Myocyte (in vitro differentiated cells): Measurements from ENCODE around the gene MAVS. TPM values are rescaled to one million over a fixed set of nuclear protein-coding genes. Genes with fewer than 3 reads are reported as not detected.
A peak's percentile ranks its signal among the peaks of the same experiment; 100 is the strongest.
"Not testable (repeated sequence)": the region's sequence is repeated elsewhere in the genome, so short reads cannot be mapped to it uniquely, and the experiment has no call there.

Source experiments
- DNase-seq: peaks from one replicate; pipeline ENCODE4 v3.0.0-alpha.2; 2012; ENCODE audit warnings: low read depth
- microRNA counts: library from miRNA; unstranded; fragments of <30 nt; microRNA quantifications from one replicate; lab custom pipeline; 2016
- microRNA-seq: library from miRNA; unstranded; fragments of <30 nt; microRNA quantifications from one replicate; pipeline ENCODE4, GENCODE V29; 2016
- total RNA-seq: library from RNA; depleted of rRNA; stranded (reverse); fragments of >200 nt; gene quantifications from 2 replicates; pipeline ENCODE4 v1.2.3, GENCODE V29; 2014

MAVS gene
- total RNA-seq, 1 donor from 2014 or later: 21.3 TPM

DNA sequence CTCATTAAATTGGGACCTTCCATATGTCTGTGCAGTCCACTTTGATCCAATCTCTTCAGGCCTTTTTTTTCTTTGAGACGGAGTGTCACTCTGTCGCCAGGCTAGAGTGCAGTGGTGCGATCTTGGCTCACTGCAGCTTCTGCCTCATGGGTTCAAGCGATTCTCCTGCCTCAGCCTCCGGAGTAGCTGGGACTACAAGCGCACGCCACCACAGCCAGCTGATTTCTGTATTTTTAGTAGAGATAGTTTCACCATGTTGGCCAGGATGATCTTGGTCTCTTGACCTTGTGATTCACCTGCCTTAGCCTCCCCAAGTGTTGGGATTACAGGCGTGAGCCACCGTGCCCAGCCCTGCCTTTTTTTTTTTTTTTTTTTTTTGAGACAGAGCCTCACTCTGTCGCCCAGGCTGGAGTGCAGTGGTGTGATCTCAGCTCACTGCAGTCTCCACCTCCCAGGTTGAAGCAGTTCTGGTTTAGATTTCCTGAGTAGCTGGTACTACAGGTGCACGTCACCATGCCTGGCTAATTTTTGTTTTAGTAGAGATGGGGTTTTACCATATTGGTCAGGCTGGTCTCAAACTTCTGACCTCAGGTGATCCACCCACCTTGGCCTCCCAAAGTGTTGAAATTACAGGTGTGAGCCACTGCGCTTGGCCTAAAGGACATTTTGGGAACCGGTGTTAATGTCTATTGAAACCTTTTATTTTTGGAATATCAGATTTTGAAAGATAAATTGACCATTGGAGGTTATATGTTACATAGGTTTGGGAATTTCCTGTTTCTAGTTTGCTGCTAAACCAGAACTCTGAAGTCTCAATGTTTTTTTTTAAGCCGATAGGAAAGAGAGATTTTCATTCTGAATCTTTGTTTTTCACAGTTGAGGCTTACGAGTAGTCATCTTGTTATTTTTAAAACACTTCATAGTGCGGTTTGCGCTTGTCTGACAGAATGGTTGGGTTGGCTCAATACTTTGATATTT lies 60.4 kb downstream of the MAVS start:
- not testable (repeated sequence) for DNase-seq

DNA sequence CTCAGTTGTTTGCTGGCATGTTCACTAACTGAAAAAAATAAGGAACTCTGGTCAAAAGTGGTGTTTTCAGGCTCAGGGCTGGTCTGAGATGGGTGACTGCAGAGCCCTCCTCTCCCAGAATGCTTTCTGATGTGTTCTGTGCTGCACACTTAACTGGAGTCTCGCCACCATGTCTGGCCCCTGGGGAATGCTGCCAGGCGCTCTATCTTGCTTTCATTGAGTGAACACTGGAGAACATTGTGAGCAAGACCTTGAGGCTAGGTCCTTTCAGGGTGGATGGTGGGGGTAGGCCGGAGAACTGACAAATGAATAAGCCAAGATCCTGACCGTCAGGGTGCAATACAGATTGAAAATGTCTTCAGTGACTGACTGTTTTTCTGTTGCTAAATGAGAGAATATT lies 62.0 kb downstream of the MAVS start:
- DNase-seq: no peak

DNA sequence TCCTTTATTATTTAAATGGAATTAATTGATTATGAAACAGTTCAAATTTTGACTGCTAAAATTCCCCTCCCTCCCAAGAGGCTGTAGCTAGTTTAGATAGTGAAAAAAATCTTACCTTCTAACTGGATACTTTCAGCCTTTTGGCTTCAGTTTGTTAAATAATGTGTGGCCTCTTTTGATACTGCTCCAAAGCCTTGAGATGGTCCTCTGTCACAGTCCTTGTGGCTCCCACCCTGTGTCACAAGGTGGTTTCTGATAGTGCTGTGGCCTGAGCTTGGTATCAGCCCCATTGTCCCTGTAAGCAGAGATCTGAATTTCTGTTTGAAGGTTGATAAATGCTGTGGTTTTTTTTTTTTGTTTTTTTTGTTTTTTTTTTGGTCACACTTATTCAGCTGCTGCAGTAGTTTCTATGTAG lies 63.3 kb downstream of the MAVS start:
- no peak for DNase-seq

DNA sequence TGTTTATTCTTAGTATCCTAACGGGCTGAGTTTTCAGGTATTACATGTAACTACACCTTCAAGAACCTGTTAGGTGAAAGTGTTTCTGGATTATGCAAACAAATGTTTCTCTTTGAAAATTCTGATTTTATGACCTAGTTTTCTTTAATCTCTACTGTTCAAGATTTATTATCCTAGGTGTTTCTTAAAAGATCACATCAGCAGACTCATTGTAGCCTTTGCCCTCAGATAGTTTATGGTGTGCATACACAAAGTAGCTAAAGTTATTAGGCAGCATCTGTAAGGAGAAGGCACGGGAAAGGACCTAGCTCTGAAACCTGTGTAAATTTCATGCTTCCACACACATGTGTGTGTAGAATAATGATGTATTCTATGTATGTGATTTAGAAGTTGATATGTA lies 64.2 kb downstream of the MAVS start:
- DNase-seq: no peak

DNA sequence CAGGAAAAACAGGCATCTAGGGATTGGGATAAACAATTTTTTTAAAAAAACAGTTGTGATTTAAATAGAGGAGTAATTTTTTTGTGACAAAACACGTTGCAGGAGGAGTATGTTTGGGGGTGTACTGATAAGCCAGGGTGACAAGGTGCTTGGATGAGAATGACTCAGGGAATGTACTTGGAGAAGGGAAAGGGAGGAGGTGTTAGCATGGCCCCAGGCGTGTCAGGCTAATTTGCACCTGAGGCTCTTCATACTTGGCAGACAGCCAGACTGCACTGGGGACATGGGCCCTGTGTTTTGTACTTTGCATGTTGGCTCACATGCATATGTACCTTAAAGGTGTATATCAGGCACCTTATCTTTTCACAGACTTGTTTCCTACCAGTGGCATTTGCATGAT lies 65.3 kb downstream of the MAVS start:
- no peak for DNase-seq

DNA sequence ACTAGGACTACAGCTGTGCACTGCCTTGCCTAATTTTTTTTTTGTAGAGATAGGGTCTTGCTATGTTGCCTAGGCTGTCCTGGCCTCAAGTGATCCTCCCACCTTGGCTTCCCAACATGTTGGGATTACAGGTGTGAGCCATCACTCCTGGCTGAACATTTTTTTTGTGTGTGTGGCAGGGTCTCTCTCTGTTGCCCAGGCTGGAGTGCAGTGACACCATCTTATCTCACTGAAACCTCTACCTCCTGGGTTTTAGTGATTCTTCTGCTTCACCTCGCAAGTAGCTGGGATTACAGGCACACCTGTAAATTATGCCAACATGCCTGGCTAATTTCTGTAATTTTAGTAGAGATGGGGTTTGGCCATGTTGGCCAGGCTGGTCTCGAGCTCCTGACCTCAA lies 67.8 kb downstream of the MAVS start:
- DNase-seq: no peak

DNA sequence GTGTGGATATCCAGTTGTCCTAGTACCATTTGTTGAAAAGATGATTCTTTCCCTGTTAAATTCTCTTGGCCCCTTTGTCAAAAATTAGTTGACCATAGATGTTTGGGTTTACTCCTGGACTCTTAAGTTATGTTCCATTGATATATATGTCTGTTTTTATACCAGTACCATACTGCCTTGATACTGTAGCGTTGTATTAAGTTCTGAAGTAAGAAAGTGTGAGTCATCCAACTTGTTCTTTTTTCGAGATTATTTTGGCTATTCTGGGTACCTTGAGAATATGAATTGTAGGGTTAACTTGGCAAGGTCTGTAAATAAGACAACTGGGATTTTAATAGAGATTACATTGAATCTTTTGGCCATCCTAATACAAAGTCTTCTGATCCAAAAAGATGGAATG lies 69.1 kb downstream of the MAVS start:
- no peak for DNase-seq

DNA sequence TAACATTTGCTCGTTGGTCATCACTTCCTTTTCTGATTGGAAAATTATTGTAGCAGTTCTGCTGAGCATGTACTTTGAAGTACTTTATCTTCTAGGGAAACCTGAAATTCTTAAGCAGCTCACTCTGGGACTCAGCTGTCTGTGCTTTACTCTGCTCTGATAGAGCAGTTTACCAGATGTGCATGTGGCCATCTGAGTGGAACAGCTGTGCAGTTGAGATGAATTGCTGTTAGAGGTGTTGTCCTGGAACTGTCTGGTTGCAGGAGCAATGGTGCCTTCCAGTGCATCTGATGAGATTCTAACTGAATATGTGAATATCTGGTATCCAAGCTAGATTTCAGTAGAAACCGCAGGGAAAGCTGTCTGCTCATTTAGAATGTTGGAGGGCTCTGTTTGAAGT lies 69.7 kb downstream of the MAVS start:
- no peak for DNase-seq

DNA sequence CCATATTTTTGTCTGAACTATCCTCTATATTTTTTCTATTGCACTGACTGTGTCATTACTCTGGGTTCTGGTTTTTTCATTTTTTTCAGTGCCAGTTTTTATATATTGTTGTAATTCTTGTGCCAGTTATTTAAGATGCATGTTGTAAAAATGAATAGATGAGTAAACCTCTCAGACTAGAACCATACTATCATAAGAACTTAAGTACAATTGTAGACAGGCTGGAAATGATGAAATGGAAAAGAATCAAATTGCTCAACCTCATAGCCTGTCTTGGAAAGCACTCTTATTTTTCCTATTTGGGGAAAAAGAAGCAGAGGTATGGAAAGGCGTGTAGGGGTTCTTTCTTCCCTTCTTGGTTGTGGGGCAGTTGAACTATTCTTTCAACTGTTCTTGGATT lies 72.7 kb downstream of the MAVS start:
- no peak for DNase-seq

DNA sequence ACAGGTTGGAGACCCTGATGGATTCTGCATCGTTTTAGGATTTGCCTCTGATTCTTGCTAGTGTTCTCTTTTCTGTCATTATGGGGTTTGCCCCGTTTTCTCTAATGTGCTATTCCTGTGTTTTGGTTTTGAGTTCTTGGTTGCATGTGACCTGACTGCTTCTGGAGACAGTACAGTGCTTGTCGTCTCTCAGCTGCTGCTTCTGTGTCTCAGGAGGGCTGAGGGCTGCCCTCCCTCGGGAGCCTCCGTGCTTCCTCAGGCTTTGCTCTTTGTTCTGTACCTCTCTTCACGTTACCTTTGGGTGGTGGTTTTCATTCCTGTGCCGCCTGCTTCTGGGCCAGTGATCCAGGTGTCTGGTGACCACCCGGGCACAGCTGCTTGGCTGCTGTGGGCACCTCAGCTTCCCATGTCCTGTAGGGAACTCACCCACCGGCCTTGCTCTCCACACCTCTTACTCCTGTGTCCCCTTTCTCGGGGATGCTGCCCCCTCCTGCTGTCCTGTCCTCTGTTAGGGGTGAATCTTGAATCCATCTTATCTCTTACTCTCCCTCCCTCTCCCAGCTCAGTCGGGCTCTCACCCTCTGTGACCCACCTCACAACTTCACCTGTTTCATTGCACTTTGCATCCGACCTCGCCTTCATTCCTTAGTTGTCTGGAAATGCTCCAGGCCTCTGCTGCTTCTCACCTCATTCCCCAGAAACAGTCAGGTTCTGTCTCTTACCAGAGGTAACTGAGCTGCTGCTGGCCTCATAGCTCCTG lies 75.8 kb downstream of the MAVS start:
- no peak for DNase-seq

DNA sequence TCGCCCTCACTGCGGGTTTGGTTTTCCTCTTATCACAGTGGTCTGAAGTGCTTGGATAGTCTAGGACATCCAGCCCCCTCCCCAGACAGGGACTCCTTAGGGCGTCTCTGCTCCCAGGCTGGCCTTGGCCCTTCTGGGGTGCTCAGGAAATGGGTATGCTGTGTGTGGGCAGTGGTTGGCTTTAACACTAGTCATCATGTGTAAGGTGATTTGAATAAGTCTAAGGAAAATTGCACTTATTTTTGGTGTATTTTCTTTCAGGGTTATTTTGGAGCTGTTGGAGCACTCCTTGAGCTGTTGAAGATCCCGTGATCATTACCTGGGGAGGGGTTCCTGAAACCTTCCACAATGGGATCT lies 76.3 kb downstream of the MAVS start:
- DNase-seq: no peak

DNA sequence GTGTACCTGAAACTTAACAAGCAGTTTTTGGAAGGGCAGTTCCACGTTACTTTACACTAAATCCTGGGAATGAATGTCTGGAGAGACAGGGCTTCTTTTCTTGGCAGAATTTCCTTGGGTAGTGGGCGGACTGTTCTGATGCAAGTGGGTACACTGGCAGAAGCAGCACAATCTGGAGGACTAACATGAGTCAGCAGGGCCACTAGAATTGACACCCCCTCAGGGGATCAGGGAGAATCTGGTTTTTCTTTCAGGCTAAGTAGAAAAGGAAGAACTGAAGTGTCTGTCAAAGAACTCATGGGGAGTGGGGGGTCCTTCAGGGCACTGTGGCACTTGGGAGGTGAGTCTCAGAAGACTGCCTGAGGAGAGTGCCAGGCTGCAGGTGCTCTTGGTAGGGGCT lies 77.2 kb downstream of the MAVS start:
- DNase-seq: peak; percentile 32

DNA sequence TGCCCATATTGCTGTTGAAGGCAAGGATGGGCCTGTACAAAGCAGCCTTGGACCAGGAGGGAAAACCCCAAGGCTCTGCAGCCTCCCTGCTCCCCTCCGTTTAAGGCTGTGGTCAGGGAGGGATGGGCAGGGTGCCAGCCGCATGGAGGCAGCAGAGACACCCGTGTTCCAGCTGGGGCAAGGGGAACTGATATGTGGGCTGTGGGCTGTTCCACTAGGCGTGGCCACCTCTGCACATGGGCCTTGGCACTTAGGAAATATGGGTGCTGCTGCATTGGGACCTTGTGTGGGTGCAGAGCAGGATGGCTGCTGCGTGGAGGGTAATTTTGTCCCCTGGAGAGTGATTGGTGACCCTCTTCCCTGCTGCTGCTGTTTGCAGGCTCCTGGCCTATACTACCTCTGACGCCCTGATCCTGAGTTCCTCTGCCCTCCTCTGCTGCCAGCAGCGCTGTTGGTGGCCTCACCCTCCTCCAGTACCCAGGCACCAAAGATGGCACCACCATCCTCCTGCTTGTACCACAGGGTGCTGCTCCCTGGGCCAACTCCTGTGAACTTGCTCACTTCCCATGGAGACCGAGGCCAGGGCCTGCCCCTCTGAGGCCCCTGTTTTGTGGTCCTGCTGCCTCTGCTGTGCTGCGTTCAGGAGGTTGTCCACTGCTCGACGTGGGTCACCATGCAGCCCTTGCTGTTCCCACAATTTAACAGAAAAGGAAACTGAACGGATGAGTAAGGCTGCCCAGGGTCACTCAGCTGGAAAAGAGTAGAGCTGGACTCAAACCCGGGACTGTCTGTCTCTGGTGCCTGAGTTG lies 77.9 kb downstream of the MAVS start:
- peak; percentile 32 for DNase-seq

DNA sequence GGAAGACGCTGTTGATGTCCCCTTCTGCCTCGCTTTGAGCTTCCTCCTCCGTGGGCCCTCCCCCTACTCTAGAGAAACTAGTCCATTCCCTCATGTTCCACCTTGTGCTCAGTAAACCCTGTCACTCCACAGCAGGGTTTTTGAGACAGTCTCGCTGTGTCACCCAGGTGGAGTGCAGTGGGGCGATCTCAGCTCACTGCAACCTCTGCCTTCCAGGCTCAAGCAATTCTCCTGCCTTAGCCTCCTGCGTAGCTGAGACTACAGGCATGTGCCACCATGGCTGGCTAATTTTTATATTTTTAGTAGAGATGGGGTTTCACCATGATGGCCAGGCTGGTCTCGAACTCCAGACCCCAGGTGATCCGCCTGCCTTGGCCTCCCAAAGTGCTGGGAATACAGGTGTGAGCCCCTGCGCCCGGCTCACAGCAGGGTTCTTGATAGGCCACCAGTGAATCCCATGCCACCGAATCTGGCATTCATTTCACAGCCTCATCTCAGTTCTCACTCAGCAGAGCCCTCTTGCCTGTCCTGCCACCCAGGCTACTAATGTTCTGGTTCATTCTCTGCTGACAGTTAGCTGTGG lies 78.6 kb downstream of the MAVS start:
- no peak for DNase-seq

MicroRNAs within 50 kb of the gene (microRNA counts, 767-probe panel; counts per million panel counts)
- not detected for microRNA hsa-miR-103a-3p (lab: Ali Mortazavi, UCI)

Small RNA genes within 50 kb of the gene (microRNA-seq; reads per million reads assigned to microRNA genes)
- gene MIR103A2 (not detected), gene MIR103B2 (not detected)

Other genes starting within 250 kb of the MAVS start
- gene GFRA4, start 183.4 kb upstream of the MAVS start, total RNA-seq: not detected in 2 replicates
- 0.62 and 0.72 TPM in 2 replicates for gene ADAM33, start 164.8 kb upstream of the MAVS start, total RNA-seq
- 0.53 and 1.3 TPM in 2 replicates for gene SIGLEC1, start 134.2 kb upstream of the MAVS start, total RNA-seq
- not detected in 2 replicates for gene HSPA12B, start 114.1 kb upstream of the MAVS start, total RNA-seq
- 40.8 and 42.4 TPM in 2 replicates for gene ADISSP, start 79.1 kb upstream of the MAVS start, total RNA-seq
- 0.11 TPM in 1 of 2 replicates, not detected in the other for gene SPEF1, start 65.4 kb upstream of the MAVS start, total RNA-seq
- 86.0 and 88.2 TPM in 2 replicates for gene CENPB, start 60.1 kb upstream of the MAVS start, total RNA-seq
- gene CDC25B, start 50.5 kb upstream of the MAVS start, total RNA-seq: 127 and 211 TPM in 2 replicates
- gene AP5S1, start 26.3 kb upstream of the MAVS start, total RNA-seq: 23.8 and 24.6 TPM in 2 replicates
- gene PANK2, start 42.6 kb downstream of the MAVS start, total RNA-seq: 31.6 and 37.7 TPM in 2 replicates
- gene RNF24, start 168.7 kb downstream of the MAVS start, total RNA-seq: 15.4 and 18.6 TPM in 2 replicates